Glutamatergic neuron (in vitro differentiated cells): ENCODE data around the gene RSPO1. TPM values are rescaled to one million over a fixed set of nuclear protein-coding genes. Genes with fewer than 3 reads are reported as not detected.

Experiments
- DNase-seq: peaks from one replicate; pipeline ENCODE4 v3.0.0; 2022
- H3K27ac Mint-ChIP-seq: one replicate; pipeline ENCODE4 v1.8.0; 2020; ENCODE audit warnings: mild to moderate bottlenecking, mixed read lengths, inconsistent platforms; ENCODE audit not compliant: unreplicated experiment
- H3K27me3 Mint-ChIP-seq: one replicate; pipeline ENCODE4 v1.8.0; 2020; ENCODE audit warnings: mild to moderate bottlenecking, moderate library complexity, mixed read lengths, inconsistent platforms; ENCODE audit not compliant: unreplicated experiment
- H3K36me3 Mint-ChIP-seq: one replicate; pipeline ENCODE4 v1.8.0; 2020; ENCODE audit warnings: mild to moderate bottlenecking, mixed read lengths, inconsistent platforms; ENCODE audit not compliant: unreplicated experiment
- H3K4me1 Mint-ChIP-seq: one replicate; pipeline ENCODE4 v1.8.0; 2020; ENCODE audit warnings: mild to moderate bottlenecking, low read depth, mixed read lengths, inconsistent platforms; ENCODE audit not compliant: unreplicated experiment
- H3K4me3 Mint-ChIP-seq: one replicate; pipeline ENCODE4 v1.8.0; 2020; ENCODE audit warnings: mild to moderate bottlenecking, mixed read lengths, inconsistent platforms; ENCODE audit not compliant: unreplicated experiment
- H3K9me3 Mint-ChIP-seq: one replicate; pipeline ENCODE4 v1.8.0; 2020; ENCODE audit warnings: mild to moderate bottlenecking, moderate library complexity, mixed read lengths, inconsistent platforms; ENCODE audit not compliant: unreplicated experiment
- total RNA-seq: library from RNA; stranded (reverse); fragmentation: NEBNext Ultra II Directional; extraction: Animal tissue kit (Norgen Biotek cat#: 25700); gene quantifications from one replicate; pipeline ENCODE4 v1.2.1, GENCODE V29; 2021; ENCODE audit not compliant: unreplicated experiment
- TF ChIP-seq, protein P1 (sequence below): fragments of 200-600 bp; sonication (generic); IDR thresholded peaks from one replicate; pipeline ENCODE4 v1.5.0; 2021; ENCODE audit not compliant: partially characterized antibody, unreplicated experiment

RSPO1 gene
- total RNA-seq, 1 donor from 2014 or later = not detected

DNA sequence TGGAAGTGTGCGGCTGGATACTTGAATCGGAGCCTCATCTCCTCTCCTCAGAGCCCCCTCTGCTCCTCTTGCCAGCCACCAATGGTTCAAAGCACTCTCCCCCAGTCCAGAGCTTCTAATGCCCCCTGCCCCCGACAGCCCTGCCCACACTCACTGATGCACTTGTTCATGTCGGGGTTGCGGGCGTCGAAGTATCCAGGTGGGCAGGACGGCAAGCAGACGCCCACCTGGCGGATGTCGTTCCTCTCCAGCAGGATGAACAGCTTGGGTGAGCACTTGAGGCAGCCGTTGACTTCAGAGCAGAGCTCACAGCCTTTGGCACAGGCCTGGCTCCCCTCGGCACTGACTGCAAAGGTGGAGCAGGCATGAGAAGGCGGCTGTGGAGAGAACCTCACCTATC is 18.4 kb downstream of the RSPO1 start:
- Mint-ChIP-seq H3K27ac (no peak overlapping the region), H3K9me3 (peaks cover 2% of the 10 kb centered on the region), H3K4me3 (no peak overlapping the region), H3K4me1 (peaks cover 14% of the 10 kb centered on the region), H3K36me3 (no peaks in the 10 kb centered on the region), H3K27me3 (peaks cover 27% of the 10 kb centered on the region)
- TF ChIP-seq, protein P1, sequence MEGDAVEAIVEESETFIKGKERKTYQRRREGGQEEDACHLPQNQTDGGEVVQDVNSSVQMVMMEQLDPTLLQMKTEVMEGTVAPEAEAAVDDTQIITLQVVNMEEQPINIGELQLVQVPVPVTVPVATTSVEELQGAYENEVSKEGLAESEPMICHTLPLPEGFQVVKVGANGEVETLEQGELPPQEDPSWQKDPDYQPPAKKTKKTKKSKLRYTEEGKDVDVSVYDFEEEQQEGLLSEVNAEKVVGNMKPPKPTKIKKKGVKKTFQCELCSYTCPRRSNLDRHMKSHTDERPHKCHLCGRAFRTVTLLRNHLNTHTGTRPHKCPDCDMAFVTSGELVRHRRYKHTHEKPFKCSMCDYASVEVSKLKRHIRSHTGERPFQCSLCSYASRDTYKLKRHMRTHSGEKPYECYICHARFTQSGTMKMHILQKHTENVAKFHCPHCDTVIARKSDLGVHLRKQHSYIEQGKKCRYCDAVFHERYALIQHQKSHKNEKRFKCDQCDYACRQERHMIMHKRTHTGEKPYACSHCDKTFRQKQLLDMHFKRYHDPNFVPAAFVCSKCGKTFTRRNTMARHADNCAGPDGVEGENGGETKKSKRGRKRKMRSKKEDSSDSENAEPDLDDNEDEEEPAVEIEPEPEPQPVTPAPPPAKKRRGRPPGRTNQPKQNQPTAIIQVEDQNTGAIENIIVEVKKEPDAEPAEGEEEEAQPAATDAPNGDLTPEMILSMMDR = no peak
- no peak for DNase-seq

DNA sequence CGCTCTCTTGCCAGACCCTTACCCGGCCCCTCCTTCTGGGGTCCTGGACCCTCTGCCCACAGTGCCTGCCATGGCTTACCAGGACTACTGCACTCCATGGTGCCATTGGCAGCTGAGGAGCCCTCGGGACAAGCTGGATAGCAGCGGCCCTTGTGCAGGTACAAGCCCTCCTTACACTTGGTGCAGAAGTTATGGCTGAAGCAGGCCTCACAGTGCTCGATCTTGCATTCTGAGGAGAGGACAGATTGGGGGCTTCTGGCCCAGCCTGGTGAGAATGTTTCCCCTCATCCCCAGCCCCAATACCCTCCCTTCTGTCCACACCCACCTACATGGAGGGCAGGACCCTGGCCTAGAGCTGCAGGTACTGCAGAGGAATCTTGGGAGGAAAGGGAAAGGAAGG is 20.6 kb downstream of the RSPO1 start:
- Mint-ChIP-seq H3K4me3 (no peak overlapping the region), H3K27me3 (peaks cover 23% of the 10 kb centered on the region), H3K4me1 (peaks cover 14% of the 10 kb centered on the region), H3K9me3 (peaks cover 2% of the 10 kb centered on the region), H3K27ac (no peak overlapping the region), H3K36me3 (no peaks in the 10 kb centered on the region)
- TF ChIP-seq, protein P1 = no peak
- no peak for DNase-seq

DNA sequence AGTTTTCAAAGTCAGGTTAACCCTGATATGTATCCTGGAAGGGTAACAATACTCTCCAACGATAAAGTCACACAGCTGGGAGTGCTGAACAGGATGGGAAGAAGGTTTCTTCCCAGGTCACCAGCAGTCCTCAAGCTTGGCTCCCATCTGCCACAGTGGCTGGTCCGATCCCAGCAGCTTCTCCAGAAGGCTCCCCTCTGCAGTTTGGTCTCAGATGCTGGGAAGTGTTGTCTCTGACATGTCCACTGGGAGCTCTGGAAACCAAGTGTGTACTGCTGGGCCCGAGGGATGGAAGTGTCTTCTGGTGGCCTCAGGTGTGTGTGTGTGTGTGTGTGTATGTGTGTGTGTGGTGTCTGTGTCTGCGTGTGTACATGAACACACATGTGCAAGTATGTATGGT is 22.5 kb downstream of the RSPO1 start:
- Mint-ChIP-seq H3K4me3 (no peak overlapping the region), H3K36me3 (no peaks in the 10 kb centered on the region), H3K27ac (no peak overlapping the region), H3K27me3 (peaks cover 18% of the 10 kb centered on the region), H3K9me3 (peaks cover 2% of the 10 kb centered on the region), H3K4me1 (peaks cover 14% of the 10 kb centered on the region)
- no peak for DNase-seq
- TF ChIP-seq, protein P1 = no peak

DNA sequence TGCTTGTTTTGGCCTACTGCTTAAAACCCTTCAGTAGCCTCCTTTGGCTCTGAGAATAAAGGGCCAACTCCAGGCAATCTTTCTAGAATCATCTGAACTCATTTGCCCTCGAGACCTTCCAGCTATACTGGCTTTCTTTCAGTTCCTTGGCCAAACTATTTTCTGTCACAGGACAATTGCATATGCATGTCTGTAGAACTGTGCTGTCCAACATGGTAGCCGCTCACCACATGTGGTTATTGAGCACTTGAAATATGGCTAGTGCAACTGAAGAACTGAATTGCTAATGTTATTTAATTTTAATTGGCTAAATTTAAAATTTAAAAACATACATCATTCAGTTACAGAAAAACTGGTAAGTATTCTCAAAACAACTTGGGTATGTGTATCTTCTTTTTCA is 24.7 kb downstream of the RSPO1 start:
- TF ChIP-seq, protein P1 = no peak
- Mint-ChIP-seq H3K4me1 (peaks cover 18% of the 10 kb centered on the region), H3K4me3 (no peak overlapping the region), H3K9me3 (no peaks in the 10 kb centered on the region), H3K27ac (no peak overlapping the region), H3K27me3 (peaks cover 8% of the 10 kb centered on the region), H3K36me3 (no peaks in the 10 kb centered on the region)
- no peak for DNase-seq

DNA sequence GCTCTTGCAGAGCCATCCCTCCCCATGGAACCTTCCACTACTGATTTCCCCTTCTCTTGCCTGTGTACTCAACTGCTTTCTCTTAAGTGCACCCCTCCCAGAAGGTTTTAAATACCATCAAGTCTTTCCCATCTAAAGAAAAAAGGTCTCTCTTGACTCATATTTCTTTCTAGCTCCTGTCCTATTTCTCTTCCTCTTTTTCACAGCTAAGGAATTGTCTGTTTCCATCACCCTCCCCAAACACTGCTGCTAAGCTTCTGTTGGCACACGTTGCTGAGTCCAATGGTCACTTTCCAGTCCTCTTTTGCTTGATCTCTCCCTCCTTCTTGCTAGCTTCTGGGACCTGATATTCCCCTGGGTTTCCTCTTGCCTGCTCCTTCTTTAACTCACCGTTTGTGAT is 25.7 kb downstream of the RSPO1 start:
- no peaks in the 10 kb centered on the region for H3K9me3 Mint-ChIP-seq
- H3K27me3 Mint-ChIP-seq = peaks cover 8% of the 10 kb centered on the region
- H3K4me1 Mint-ChIP-seq = peaks cover 22% of the 10 kb centered on the region
- no peaks in the 10 kb centered on the region for H3K36me3 Mint-ChIP-seq
- TF ChIP-seq, protein P1 = no peak
- H3K27ac Mint-ChIP-seq = no peak overlapping the region
- DNase-seq = no peak
- no peak overlapping the region for H3K4me3 Mint-ChIP-seq
